ENCODE results near the gene FKBP11.

FKBP11 gene

GRCh38 chr12:48894271-48894670 is 31.0 kb downstream of the FKBP11 start:
- Histone ChIP-seq H3K36me3 (ENCODE audit: control insufficient read depth in 2 of 2, insufficient read depth in 1 of 2, low read length in 2 of 2) (no peaks in the 10 kb centered on the region), H3K9me3 (ENCODE audit: control insufficient read depth, insufficient read depth, low read depth, low read length) (no peaks in the 10 kb centered on the region), H3K4me1 (ENCODE audit: control insufficient read depth, insufficient read depth, low read length) (no peaks in the 10 kb centered on the region), H3K27ac (ENCODE audit: extremely low read depth, low read depth, low read length) (no peak overlapping the region), H3K4me3 (ENCODE audit: low read depth, low read length) (no peak overlapping the region)
- no peak for TF ChIP-seq TSHZ1 (tag by site-specific recombination; IDR thresholded peaks at IDR 0.05; ENCODE audit: borderline replicate concordance)
- POLR2A ChIA-PET, result no interaction called here
- CTCF ChIA-PET, result interaction anchor here (0.8 to 1.5 kb wide), 5 partner anchors 9 to 94 kb away, joined by 3 to 7 read pairs (median 6); no protein-coding TSS in a partner anchor

GRCh38 chr12:48890657-48891418 is 34.5 kb downstream of the FKBP11 start:
- H3K4me3 ChIP-seq (ENCODE audit: low read depth, low read length), result peak overlapping the region; percentile 20
- H3K4me1 ChIP-seq (ENCODE audit: control insufficient read depth, insufficient read depth, low read length), result no peaks in the 10 kb centered on the region
- no peak overlapping the region for H3K27ac ChIP-seq (ENCODE audit: extremely low read depth, low read depth, low read length)
- no peaks in the 10 kb centered on the region for H3K36me3 ChIP-seq (ENCODE audit: control insufficient read depth in 2 of 2, insufficient read depth in 1 of 2, low read length in 2 of 2)
- CTCF ChIA-PET, result interaction anchor here (0.6 to 4.4 kb wide), 52 partner anchors 11 to 1112 kb away, joined by 3 to 301 read pairs (median 5); partner anchors contain the start of genes DDN, DDX23, RND1 and WNT1
- POLR2A ChIA-PET, result interaction anchor here (0.5 to 3.7 kb wide), 4 partner anchors 25 to 64 kb away, joined by 4 to 48 read pairs (median 10); partner anchors contain the start of genes DDX23 and RND1
- H3K9me3 ChIP-seq (ENCODE audit: control insufficient read depth, insufficient read depth, low read depth, low read length), result no peaks in the 10 kb centered on the region
- TF ChIP-seq ZNF76 (tag by site-specific recombination; IDR thresholded peaks at IDR 0.05; ENCODE audit: borderline replicate concordance, low read depth), result no peak
- peak; percentile 66 for TF ChIP-seq ZNF335 (tag by site-specific recombination; conservative IDR thresholded peaks at IDR 0.05)
- no peak for TF ChIP-seq BCL11B (tag by site-specific recombination; IDR thresholded peaks at IDR 0.05; ENCODE audit: low read depth)
- TF ChIP-seq ZXDB (tag by site-specific recombination; IDR thresholded peaks at IDR 0.05), result peak; percentile 83
- TF ChIP-seq ZNF626 (tag by site-specific recombination; IDR thresholded peaks at IDR 0.05), result no peak
- TF ChIP-seq BCL11A (tag by site-specific recombination; IDR thresholded peaks at IDR 0.05; ENCODE audit: low read depth), result no peak
- TF ChIP-seq ZNF785 (tag by site-specific recombination; IDR thresholded peaks at IDR 0.05), result no peak
- no peak for TF ChIP-seq ZNF132 (tag by site-specific recombination; IDR thresholded peaks at IDR 0.05; ENCODE audit: borderline replicate concordance)
- no peak for TF ChIP-seq ZNF529 (tag by site-specific recombination; IDR thresholded peaks at IDR 0.05; ENCODE audit: insufficient replicate concordance)
- TF ChIP-seq WT1 (tag by site-specific recombination; IDR thresholded peaks at IDR 0.05), result no peak
- TF ChIP-seq ZNF548 (tag by site-specific recombination; IDR thresholded peaks at IDR 0.05), result no peak
- no peak for TF ChIP-seq ZNF24 (tag by site-specific recombination; IDR thresholded peaks at IDR 0.05)
- TF ChIP-seq KLF17 (tag by site-specific recombination; IDR thresholded peaks at IDR 0.05), result 0 out of 2 replicates have a peak, but pooled peaks have one; percentile 33
- no peak for TF ChIP-seq ZNF521 (tag by site-specific recombination; IDR thresholded peaks at IDR 0.05)
- no peak for TF ChIP-seq ZNF10 (tag by site-specific recombination; IDR thresholded peaks at IDR 0.05)
- no peak for TF ChIP-seq ZNF302 (tag by site-specific recombination; IDR thresholded peaks at IDR 0.05; ENCODE audit: low read depth)
- TF ChIP-seq ZNF354C (tag by site-specific recombination; IDR thresholded peaks at IDR 0.05; ENCODE audit: borderline replicate concordance, low read depth), result no peak
- TF ChIP-seq ZNF37A (tag by site-specific recombination; IDR thresholded peaks at IDR 0.05), result no peak
- no peak for TF ChIP-seq ZNF843 (tag by site-specific recombination; IDR thresholded peaks at IDR 0.05)
- TF ChIP-seq ZNF549 (tag by site-specific recombination; IDR thresholded peaks at IDR 0.05), result no peak
- no peak for TF ChIP-seq ZSCAN5A (tag by site-specific recombination; IDR thresholded peaks at IDR 0.05)
- TF ChIP-seq HOXD13 (CRISPR knock-in tag; IDR thresholded peaks at IDR 0.05; ENCODE audit: borderline replicate concordance), result no peak
- no peak for TF ChIP-seq HOXA7 (CRISPR knock-in tag; IDR thresholded peaks at IDR 0.05; ENCODE audit: borderline replicate concordance)
- TF ChIP-seq ZNF2 (tag by site-specific recombination; IDR thresholded peaks at IDR 0.05), result peak; percentile 73; the same call in 1 of the 2 replicates
- no peak for TF ChIP-seq ZNF292 (tag by site-specific recombination; IDR thresholded peaks at IDR 0.05; ENCODE audit: borderline replicate concordance, low read depth)
- no peak for TF ChIP-seq ZNF404 (tag by site-specific recombination; IDR thresholded peaks at IDR 0.05)
- TF ChIP-seq GLI4 (tag by site-specific recombination; IDR thresholded peaks at IDR 0.05), result no peak

Data from HEK293 (cell line).